HG02973 (cell line): ENCODE data around the gene COL8A2.
"Not testable (repeated sequence)": the region's sequence is repeated elsewhere in the genome, so short reads cannot be mapped to it uniquely, and the experiment has no call there.

ENCODE experiments used
- ATAC-seq: cut with Tn5 transposase; IDR thresholded peaks from one replicate; pipeline ENCODE4 v1.9.1; 2021; ENCODE audit warnings: moderate library complexity; ENCODE audit not compliant: unreplicated experiment

COL8A2 gene

GRCh38 chr1:36125129-36125991, at the start of gene COL8A2:
Gene COL8A2, minus strand, starts transcription at chr1:36125222. Its CDS starts 24,980 bp downstream, at chr1:36100242.
- no peak for ATAC-seq

DNA sequence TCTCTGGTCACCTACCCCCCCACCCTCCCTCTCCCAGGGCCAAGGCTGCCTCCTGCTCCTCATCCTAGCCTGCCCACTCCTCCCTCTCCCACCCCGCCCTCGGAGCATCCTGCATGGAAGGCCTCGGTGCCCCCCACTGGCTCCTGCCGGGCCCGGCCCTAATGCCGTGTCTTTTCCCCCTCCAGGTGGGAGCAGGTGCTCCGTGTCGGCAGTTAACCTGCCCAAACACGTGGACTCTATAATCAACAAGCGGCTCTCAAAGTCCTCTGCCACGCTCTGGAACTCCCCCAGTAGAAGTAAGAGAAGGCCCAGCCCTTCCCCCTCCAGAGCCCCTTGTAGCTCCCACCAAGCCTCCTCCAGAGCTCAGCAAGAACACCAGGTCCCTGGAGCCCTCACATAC, 49.7 kb upstream of the COL8A2 start:
- ATAC-seq = no peak

GRCh38 chr1:36172983-36173382, 48.0 kb upstream of the COL8A2 start:
- no peak for ATAC-seq

DNA sequence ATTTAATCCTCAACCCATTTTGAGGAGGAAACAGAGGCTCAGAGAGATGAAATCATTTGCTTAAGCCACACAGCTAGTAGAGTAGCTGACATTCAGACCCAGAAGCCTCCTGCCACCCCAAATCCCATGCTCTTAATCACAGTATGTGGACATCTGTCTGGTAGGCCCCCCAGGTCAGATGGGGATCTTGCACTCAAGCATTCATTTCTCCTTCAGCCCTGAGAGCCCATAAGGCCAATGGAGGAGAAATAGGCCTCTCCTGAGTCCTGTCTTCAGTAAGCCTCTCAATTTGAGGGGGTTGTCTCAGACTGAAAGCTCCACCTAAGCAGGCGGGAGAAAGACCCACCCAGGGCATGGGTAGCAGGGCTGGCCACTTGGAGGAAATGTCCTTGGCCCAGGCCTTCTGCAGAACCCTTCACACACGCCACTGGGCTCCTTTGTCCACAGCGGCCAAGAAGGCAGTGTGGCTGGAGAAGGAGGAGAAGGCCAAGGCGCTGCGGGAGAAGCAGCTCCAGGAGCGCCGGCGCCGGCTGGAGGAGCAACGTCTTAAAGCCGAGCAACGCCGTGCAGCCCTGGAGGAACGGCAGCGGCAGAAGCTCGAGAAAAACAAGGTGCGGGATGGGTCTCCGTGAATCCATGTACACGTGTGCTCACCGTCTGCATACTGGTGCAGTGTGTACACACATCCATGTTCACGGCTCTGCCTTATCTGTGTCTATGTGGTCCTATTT, 47.2 kb upstream of the COL8A2 start:
- ATAC-seq = no peak

DNA sequence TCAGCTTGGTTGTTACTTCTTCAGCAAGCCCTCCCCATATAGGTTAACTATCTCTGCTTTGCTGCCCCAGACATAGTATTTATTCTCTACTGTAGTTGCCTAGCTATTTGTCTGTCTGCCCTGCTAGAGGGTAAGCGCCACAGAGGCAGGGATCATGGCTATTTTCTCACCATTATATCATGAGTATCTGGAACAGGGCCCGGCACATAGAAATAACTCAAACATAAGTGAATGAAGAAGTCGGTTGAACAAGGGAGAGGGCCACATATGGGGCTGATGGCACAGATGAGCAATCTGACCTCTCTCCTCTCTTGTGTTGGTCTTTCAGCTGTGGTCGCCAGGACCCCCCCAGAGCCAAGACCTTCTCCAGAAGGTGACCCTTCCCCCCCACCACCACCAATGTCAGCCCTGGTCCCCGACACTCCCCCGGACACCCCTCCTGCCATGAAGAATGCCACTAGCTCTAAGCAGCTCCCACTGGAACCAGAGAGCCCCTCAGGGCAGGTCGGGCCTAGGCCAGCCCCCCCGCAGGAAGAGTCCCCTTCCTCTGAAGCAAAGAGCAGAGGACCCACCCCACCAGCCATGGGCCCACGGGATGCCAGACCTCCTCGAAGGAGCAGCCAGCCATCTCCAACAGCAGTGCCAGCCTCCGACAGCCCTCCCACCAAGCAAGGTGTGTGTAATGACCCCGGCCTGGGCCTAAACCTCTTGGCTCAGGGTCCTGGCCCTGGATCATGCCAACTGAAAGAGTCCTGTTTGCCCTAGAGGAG, 45.8 kb upstream of the COL8A2 start:
- ATAC-seq = no peak

DNA sequence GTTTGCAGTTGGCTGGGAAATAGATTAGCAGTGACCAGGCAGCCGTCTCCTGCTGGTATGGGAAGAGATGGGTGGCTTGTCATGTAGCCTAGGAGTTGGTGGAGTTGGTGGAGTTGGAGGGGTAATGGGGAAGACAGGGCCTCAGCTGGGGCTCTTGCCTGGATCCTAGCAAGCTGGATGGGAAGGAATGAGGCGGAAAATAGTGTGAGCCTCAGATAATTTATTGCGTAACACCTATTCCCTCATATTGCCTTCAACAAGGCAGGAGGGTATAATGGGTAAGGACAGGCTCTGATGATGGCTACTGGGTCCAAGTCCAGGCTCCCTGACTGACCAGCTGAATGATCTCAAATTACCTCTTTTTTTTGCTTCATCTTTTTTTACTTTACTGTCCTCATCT, 43.5 kb upstream of the COL8A2 start:
- ATAC-seq = no peak

DNA sequence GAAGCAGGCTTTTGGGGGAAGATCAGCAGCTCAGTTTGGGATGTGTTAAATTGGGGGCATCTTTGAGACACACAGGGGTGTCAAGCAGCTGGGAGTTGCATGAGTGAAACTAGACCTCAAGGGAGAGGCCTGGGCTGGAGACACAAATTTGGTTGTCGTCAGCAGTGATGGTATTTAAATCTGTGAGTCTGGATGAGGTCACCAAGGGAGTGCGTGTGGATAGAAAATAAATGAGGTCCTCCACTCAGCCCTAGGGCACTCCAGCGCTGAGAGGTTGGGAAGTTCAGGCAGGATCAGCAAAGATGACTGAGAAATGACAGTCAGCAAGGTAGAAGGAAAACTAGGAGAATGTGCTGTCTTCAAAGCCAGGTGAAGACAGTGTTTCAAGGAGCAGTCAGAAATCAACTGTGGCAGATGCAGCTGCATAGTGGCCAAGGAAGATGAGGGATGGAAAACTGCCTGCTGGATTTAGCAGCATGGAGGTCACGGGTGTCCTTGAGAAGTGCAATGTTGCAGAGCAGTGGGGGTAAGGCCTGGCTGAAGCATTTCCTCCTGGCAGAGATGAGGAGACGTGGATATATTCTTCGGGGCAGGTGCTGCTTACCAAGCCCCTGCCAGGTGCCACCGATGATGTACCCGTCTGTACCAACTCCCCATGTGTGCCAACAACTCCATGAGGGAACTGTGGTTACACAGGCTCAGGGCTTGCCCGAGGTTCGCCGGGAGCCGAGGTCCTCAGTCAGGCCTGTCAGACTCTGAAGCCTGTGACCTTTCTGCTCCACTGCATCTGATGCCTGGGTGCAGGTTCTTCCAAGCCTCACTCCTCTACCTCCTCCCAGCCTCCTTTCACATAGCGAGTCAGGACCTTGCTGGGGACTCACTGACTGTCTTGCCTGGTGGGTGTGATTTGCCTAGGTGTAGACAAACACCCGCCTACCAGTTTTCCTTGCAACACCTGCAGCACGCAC, 42.2 kb upstream of the COL8A2 start:
- no peak for ATAC-seq

DNA sequence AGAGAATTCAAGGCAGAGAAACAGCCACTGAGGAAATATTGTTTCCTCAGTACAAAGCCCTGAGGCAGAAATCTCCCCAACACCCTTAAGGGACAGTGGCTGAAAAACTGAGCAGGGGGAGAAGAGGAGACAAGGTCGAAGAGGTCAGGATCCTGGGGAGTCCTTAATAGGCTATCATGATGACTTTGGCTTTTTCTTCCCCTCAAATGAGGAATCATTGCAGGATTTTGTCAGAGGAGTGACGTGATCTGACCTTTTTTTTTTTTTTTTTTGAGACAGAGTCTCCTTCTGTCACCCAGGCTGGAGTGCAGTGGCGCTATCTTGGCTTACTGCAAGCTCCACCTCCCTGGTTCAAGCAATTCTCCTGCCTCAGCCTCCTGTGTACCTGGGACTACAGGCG, 41.1 kb upstream of the COL8A2 start:
- no peak for ATAC-seq

GRCh38 chr1:36165145-36165544, 40.1 kb upstream of the COL8A2 start:
- no peak for ATAC-seq

DNA sequence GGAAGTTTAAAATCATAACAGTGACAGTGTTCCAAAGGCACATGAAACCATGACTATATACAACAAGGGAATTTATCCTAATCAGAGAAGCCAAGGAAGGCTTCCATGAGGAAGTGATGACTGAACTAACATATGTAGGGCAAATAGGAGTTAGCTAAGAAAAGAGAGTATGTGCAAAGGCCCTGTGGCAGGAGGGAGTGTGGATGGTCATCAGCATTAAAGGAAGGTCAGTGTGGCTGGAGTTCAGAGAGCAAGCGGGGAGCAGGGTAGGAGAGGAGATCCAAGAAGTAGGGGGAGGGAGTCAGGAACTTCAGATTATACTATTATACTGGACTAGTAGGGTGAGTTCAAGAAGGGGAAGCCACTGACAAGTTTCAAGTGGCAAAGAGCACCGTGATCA, 39.3 kb upstream of the COL8A2 start:
- ATAC-seq = no peak

DNA sequence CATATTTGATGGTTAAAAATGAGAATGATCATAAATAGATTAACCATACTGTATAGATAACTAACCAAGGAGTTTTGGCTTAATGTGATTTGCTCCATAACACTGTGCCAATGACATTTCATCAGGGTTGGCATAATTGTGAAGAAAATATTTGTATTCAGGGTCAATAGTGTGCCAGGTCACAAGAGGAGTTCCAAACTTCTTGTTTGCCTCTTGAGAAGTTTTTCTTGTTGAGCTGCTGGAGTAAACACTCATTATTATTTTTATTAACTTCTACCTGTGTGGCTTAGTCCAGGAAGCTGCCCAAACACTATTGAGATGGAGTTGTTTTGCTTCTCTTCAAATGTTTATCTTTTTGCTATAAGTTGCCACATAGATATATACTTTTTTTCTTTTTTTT, 38.4 kb upstream of the COL8A2 start:
- ATAC-seq = no peak

DNA sequence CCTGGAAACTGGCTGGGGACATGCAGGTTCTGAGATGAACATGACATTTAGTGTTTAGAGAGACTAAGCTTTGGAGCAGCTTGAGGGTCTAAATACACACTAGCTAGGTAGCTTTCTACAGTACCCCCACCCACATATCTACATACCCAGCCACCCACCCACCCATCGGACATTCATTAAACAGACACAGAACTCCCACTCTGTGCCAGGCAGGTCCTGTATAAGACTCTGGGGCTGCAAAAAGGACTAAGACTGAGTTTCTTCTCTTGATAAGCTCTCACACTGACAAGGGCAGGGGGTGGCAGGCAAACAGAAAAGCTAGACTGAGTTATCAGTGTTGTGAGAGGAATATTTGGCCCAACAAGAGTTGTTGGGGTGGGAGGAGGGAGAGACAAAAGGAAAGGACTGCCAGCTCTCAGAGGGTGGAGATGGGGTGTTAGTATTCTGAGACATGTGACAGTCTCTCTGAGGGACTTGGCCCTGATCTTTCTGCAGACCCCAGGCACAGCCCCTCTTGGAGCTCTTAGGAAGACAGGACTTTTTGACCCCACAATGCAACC, 37.7 kb upstream of the COL8A2 start:
- ATAC-seq = no peak

DNA sequence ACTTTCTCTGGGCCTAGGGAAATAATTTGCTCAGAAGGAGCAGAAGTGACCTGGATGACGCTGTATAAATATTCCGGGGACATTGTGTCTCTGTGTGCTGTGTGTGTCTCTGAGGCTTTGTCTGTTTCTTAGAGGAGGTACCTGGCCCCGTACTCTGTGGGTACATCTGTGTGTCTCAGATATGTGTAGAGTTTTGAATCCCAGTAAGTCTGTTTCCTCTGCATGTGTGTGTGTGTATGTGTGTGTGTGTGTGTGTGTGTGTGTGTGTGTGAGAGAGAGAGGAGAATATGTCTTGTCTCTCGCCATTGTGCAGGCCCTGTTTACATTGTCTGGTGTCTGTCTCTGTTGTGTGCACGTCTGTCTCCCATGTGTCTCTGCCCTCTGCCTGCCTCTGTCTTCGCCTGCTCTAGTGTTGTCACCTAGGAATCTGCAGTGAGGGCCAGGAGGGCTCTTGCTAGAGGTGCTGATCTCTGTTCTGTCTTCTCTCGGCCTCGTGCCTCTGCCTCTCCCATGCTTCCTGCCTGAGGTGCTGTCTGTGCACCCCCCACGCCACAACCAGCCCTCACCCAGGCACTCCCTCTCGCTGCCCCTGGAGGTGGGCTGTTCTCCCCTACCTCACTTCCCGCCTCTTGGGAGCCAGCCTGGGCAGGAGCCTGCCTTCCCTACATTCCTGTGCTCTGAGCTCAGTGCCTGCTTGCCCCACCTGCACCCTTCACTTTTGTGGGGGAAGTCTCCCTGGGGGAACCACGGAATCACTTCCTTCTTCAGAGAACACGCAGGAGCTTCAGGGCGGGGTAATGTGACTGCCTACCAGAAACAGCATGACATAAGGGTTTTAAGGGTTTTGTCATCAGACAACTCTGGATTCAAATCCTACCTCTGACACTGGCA, 36.9 kb upstream of the COL8A2 start:
- peak; percentile 39 for ATAC-seq

- no peak for ATAC-seq
These were observed 36.0 kb upstream of the COL8A2 start for GRCh38 chr1:36160949-36161485.

DNA sequence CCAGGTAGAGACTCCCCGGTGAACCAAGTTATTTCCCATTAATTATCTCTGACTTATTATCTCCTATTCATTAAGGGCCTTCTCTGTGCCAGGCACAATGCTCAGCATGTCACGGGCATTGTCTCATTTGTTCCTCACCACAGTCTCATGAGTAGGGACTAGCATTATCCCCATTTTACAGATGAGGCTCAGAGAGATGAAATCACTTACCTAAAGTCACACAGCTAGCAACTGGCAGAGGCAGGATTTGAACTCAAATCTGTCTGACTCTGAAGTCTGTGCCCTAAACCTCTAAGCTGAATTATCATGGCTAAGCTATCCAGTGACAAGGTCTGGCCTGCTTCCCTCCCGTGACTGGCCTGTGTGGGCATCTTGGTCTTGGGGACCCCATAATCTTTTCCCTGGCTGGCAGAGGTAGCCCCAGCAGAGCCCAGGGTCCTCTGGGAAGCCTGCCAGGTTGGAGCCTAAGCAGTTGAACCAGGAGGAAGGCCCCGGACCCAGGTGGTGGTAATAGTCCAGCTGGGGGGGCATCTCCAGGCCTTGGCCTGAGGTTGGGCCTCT, 35.4 kb upstream of the COL8A2 start:
- ATAC-seq = no peak

GRCh38 chr1:36159614-36160387, 34.8 kb upstream of the COL8A2 start:
- no peak for ATAC-seq

GRCh38 chr1:36158827-36159252, 33.8 kb upstream of the COL8A2 start:
- not testable (repeated sequence) for ATAC-seq
